Stimulated activated CD8-positive, alpha-beta memory T cell treated with anti-CD3 and anti-CD28 coated beads, Interleukin-2, amount 100 ng/mL, for 48 hours (primary cell): ENCODE data around the gene CLEC1B.
"Not testable (repeated sequence)": the region's sequence is repeated elsewhere in the genome, so short reads cannot be mapped to it uniquely, and the experiment has no call there.

Experiments
- DNase-seq, 2 donors: peaks; one replicate each; pipeline ENCODE4 v3.0.0-alpha.2; 2020; ENCODE audit warnings: low read depth in 2 of 2

The CLEC1B gene

GRCh38 chr12:9999016-9999415 is at the start of gene CLEC1B:
CLEC1B (minus strand) TSS chr12:9999121; CDS start chr12:9999100, 21 bp downstream.
- DNase-seq, result no peak

- no peak for DNase-seq
Observed at GRCh38 chr12:10048526-10048925, 49.6 kb upstream of the CLEC1B start.

- no peak for DNase-seq
Observed at GRCh38 chr12:10042167-10042566, 43.2 kb upstream of the CLEC1B start.

- no peak for DNase-seq
Observed at GRCh38 chr12:10033783-10034545, 35.0 kb upstream of the CLEC1B start.

GRCh38 chr12:10031771-10032175 is 32.9 kb upstream of the CLEC1B start:
- no peak for DNase-seq

GRCh38 chr12:10031321-10031720 is 32.4 kb upstream of the CLEC1B start:
- no peak for DNase-seq

GRCh38 chr12:10030446-10030845 is 31.5 kb upstream of the CLEC1B start, which contains the start of gene CLEC9A:
CLEC9A (plus strand) TSS chr12:10030682; CDS start chr12:10052688, 22,006 bp downstream.
- DNase-seq, result no peak

- DNase-seq, result no peak
Observed at GRCh38 chr12:10027721-10028120, 28.8 kb upstream of the CLEC1B start.

- no peak for DNase-seq
Observed at GRCh38 chr12:10027311-10027710, 28.4 kb upstream of the CLEC1B start.

GRCh38 chr12:10026666-10027065 is 27.7 kb upstream of the CLEC1B start:
- DNase-seq, result not testable (repeated sequence)

GRCh38 chr12:10025236-10025635 is 26.3 kb upstream of the CLEC1B start:
- DNase-seq, result no peak

GRCh38 chr12:10021342-10021741 is 22.4 kb upstream of the CLEC1B start:
- DNase-seq, result no peak

GRCh38 chr12:10018386-10018785 is 19.5 kb upstream of the CLEC1B start:
- no peak for DNase-seq

- no peak for DNase-seq
Observed at GRCh38 chr12:10016881-10017280, 18.0 kb upstream of the CLEC1B start.

- DNase-seq, result no peak
Observed at GRCh38 chr12:10015450-10015849, 16.5 kb upstream of the CLEC1B start.

- DNase-seq, result no peak
Observed at GRCh38 chr12:10012630-10013330, 13.9 kb upstream of the CLEC1B start.

- DNase-seq, result no peak
Observed at GRCh38 chr12:10001171-10001776, 2.4 kb upstream of the CLEC1B start.

- DNase-seq, result no peak
Observed at GRCh38 chr12:9992296-9992695, 6.6 kb downstream of the CLEC1B start.

- DNase-seq, result no peak
Observed at GRCh38 chr12:9991876-9992275, 7.0 kb downstream of the CLEC1B start.

- DNase-seq, result no peak
Observed at GRCh38 chr12:9980126-9980525, 18.8 kb downstream of the CLEC1B start.

GRCh38 chr12:9977916-9978315 is 21.0 kb downstream of the CLEC1B start:
- DNase-seq, result no peak

- DNase-seq, result not testable (repeated sequence)
Observed at GRCh38 chr12:9976626-9977025, 22.3 kb downstream of the CLEC1B start.

GRCh38 chr12:9975614-9976013 is 23.3 kb downstream of the CLEC1B start:
- DNase-seq, result no peak
